Coronary artery (tissue), 2 donors: Measurements from ENCODE around the gene DHRS12.

Experiments used
- DNase-seq: peaks from one replicate; pipeline ENCODE4 v3.0.0-alpha.2; 2017; ENCODE audit warnings: low spot score
- H3K27ac ChIP-seq, 2 donors: fragments of 200-600 bp; sonication (generic); one replicate each; pipeline ENCODE4 v1.5.1; 2016 to 2019
- H3K4me3 ChIP-seq: fragments of 200-600 bp; sonication (generic); 2 replicates; pipeline ENCODE4 v1.5.1; 2016; ENCODE audit warnings: mild to moderate bottlenecking, moderate library complexity
- CTCF ChIP-seq: fragments of 200-600 bp; sonication (generic); IDR thresholded peaks from one replicate; pipeline ENCODE4 v1.5.1; 2019; ENCODE audit warnings: antibody characterized with exemption

Gene DHRS12

GRCh38 chr13:51803422-51804294 lies at the start of gene DHRS12:
Gene DHRS12 (minus strand): TSS chr13:51804163. CDS start chr13:51799659, 4,504 bp downstream.
- DNase-seq, result peak; percentile 95
- TF ChIP-seq CTCF, result no peak
- Histone ChIP-seq H3K27ac (peak within 1 kb of the TSS; percentile 94 to 100), H3K4me3 (peak within 1 kb of the TSS; percentile 73)

GRCh38 chr13:51849145-51850101 lies 45.5 kb upstream of the DHRS12 start:
- Histone ChIP-seq H3K4me3 (no peak overlapping the region), H3K27ac (no peak overlapping the region)
- no peak for TF ChIP-seq CTCF
- DNase-seq, result no peak

- no peak overlapping the region for H3K4me3 ChIP-seq
- TF ChIP-seq CTCF, result no peak
These were observed 44.7 kb upstream of the DHRS12 start for GRCh38 chr13:51848674-51849073.

GRCh38 chr13:51846756-51847155 lies 42.8 kb upstream of the DHRS12 start:
- no peak for DNase-seq
- no peak for TF ChIP-seq CTCF
- no peak overlapping the region for H3K27ac ChIP-seq
- H3K4me3 ChIP-seq, result no peak overlapping the region

More at GRCh38 chr13:51848674-51849073, 44.7 kb upstream of the DHRS12 start:
- no peak for DNase-seq
- H3K27ac ChIP-seq, result no peak overlapping the region

GRCh38 chr13:51845574-51846318 lies 41.8 kb upstream of the DHRS12 start:
- no peak for DNase-seq
- TF ChIP-seq CTCF, result no peak
- no peak overlapping the region for H3K27ac ChIP-seq
- peak overlapping the region; percentile 42 for H3K4me3 ChIP-seq

- peak within 1 kb of the TSS; percentile 42 for H3K4me3 ChIP-seq
These were observed 41.1 kb upstream of the DHRS12 start, which contains the start of gene TMEM272 for GRCh38 chr13:51844862-51845573. Gene TMEM272 (minus strand): TSS chr13:51845177. CDS start chr13:51838530, 6,647 bp downstream.

More at GRCh38 chr13:51844862-51845573, 41.1 kb upstream of the DHRS12 start, which contains the start of gene TMEM272:
- peak; percentile 46 for TF ChIP-seq CTCF
- DNase-seq, result no peak
- no peak within 1 kb of the TSS for H3K27ac ChIP-seq
